ENCODE results near the gene DCLK2.

The DCLK2 gene

DNA sequence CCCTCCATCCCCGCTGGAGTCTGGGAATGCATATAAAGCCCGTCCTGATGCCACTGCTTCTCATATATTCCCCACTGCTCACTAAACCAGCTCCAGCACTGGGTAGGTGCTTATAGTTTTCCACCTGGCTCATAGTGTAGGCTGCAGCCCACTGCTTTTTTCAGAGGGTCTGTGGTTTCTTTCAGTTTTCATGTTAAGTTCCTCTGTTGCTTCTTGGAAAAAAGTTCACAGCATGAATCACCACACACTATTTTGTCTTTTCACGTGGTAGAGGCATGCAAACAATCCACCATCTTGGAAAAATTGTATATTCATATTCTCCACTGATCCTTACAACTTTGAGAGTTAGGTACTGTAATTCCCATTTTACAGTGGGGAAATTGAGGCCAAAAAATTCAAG lies 39.4 kb downstream of the DCLK2 start:
- DNase-seq (ENCODE audit: low read depth, low spot score): no peak

DNA sequence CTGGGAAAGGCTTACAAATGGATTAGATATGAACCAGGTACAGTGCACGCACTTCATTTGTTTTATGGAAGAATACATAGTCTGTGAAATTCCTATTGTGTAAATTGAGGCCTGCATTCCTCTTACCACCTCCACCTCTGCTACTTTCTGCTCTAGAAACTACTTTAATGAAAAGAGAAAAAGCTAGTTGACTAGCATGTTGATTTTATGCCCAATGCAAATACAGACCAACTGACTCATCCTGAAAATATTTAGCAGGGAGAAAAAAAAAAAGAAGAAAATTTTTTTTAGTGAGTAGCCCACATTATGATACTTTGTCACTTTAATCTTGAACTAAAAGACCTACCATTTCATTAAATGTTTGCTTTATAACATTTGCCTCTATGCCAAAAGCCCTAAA lies 41.2 kb downstream of the DCLK2 start:
- no peak for DNase-seq (ENCODE audit: low read depth, low spot score)

DNA sequence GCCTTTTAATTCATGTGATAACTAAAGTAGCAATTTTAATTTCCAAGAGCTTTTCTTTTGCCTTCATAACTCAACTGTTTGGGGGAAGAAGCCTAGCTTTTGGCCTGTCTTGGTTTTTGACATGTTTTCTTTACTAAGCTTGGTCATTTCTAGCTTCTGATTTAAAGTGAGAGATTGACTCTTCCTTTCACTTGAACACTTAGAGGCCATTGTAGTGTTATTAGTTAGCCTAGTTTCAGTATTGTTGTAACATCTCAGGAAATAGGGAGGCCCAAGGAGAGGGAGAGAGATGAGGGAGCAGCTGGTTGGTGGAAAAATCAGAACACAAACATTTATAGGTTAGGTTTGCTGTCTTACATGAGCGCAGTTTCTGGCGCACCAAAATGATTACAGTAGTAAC lies 44.8 kb downstream of the DCLK2 start:
- no peak for DNase-seq (ENCODE audit: low read depth, low spot score)

DNA sequence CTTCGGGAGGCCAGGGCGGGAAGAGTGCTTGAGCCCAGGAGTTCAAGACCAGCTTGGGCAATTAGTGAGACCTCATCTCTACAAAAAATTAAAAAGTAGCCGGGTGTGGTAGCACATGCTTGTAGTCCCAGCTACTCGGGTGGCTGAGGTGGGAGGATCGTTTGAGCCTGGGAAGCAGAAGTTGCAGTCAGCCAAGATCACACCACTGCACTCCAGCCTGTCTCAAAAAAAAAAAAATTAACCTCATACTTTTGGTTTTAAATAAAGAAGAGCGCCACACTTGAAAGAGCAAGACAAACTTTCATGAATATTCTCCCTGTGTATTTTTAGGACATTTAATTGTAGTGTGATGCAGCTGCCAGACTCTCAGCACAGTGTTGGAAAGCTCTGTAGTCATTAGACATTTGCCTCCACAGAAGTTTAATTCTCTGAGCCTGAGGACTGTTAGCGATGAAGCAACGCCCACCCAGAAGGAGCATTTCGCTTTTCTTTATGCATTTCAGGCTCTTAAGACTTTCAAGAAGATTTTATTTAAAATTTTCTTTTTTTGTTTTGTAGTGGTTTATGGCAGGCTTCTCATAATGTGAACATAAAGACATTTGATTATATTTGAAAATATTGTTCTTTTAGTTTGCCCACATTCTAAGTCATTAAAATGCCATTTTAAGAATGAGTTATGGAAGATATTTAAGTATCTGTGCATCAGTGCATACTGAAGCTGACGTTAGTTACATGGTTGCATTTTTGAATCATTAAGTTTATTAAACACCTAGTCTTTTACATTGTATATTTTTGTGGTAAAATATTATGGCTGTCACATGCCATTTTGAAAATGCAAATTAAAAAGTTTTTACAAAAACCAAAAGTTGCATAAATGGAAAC lies 45.8 kb downstream of the DCLK2 start:
- no peak for DNase-seq (ENCODE audit: low read depth, low spot score)

DNA sequence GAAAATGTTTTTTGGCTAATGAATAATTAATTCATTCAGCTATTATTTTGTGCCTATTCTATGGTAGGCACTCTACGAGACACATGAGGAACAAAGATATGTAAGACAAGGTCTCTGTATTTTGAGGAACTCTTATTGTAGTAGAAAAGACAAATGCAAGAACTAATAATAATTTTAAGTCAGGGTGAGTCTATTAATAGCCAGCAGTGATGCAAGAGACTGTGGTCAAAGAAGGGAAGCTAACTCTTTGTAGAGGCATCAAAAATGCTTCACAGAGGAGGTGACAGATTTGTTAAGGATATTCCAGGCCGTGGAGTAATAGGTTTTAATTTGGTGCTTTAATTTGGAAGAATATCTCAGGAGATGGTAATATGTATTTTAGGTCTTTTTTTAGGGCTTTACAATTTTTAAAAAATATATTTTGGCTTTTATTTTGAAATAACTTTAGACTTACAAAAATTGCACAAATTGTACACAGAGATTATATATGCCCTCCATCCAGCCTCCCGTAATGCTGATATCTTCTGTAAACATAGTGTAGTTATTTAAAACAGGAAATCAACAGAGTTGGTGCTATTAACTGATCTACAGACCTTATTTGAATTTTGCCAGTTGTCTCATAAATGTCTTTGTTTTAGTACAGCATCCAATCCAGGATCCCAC lies 48.1 kb downstream of the DCLK2 start:
- no peak for DNase-seq (ENCODE audit: low read depth, low spot score)

DNA sequence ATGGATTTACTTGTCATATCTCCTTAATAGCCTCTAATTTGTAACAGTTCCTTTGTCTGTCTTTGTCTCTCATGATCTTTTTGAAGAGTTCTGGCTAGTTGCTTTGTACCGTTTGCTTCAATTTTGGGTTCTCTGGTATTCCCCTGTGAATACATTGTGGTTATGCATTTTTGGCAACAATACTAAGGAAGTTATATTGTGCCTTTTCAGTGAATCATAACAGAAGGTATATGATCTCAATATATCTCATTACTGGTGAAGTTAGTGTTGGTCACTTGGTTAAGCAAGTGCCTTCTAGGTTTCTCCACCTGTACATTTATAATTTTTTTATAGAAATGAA lies 48.6 kb downstream of the DCLK2 start:
- no peak for DNase-seq (ENCODE audit: low read depth, low spot score)

DNA sequence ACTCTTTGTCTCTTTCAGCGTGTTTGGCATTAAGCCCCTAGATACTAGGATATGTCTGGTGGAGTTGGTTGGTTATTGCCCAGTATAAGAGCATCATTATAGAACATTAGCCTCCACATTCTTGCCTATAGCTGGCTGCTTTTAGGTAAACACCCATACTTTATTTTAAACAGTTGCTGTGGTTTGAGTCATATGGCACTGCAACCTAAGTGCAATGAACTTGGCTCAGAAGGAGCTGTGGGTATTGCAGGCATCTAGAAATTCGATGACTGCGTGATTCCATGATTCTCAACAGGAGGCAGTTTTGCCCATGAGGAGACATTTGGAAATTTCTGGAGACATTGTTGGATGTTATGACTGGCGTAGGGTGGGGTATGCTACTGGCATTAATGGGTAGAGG lies 49.5 kb downstream of the DCLK2 start:
- DNase-seq (ENCODE audit: low read depth, low spot score): no peak

DNA sequence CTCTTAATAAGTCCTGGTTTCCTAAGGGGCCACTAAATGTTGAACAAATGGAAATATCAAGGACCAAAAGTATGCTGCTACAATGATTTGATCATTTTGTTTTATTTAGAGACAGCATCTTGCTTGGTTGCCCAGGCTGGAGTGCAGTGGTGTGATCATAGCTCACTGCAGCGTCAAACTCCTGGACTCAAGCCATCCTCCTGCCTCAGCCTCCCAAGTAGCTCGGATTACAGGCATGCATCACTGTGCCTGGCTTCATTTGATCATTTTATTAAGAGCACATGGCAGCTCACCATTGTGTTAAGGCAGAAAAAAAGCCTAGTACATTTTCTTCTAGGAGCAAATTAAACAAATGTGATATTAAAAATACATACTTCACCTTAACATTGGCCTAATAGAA lies 52.7 kb downstream of the DCLK2 start:
- no peak for DNase-seq (ENCODE audit: low read depth, low spot score)

DNA sequence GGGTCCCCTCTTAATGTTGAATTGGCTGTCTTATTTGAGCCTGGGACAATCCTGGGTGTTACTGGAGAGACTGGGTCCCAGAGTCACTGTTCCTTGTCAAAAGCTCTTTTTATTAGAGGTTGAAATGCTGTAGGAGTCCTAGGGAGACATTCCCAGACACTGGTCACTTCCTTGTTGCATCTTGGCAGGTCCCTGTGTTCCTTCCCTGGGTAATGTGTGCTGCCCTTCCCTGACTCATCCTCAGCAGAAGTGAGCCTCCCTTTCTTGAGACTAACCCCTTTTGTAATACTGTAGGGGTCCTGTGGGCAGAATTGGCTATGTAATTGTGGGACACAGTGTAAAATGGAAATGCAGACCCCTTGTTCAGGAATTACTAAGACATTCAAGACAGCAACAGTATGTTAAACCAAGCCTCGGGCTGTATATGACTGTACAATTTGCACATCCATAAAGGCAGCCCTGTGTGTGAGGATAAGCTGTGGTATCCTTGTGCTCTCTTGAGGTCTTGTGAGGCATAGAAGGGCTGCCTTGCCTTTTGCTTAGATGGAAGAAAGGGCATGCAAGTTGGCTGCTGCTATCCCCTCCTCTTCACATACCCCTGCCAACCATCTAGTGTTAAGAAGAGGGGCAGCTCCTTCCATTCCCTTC lies 53.5 kb downstream of the DCLK2 start:
- DNase-seq (ENCODE audit: low read depth, low spot score): no peak

DNA sequence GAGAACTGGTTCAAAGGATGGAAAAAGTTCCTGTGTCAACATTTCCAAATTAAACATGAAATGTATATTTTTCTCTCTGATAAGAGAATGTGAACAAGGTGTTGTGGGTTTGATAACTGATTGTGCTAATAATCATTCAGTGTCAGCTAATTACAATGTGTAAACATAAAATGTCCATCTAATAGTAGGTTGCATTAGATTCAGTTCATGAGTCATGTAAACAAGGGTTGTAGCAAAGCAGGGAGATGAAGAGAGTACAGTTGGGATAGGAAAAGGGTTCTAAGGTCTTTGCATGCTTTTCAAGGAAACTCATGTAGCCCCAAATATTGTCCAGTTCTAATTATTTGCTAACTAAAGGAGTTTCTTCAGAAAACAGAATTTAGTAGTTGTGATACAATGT lies 55.4 kb downstream of the DCLK2 start:
- DNase-seq (ENCODE audit: low read depth, low spot score): no peak

DNA sequence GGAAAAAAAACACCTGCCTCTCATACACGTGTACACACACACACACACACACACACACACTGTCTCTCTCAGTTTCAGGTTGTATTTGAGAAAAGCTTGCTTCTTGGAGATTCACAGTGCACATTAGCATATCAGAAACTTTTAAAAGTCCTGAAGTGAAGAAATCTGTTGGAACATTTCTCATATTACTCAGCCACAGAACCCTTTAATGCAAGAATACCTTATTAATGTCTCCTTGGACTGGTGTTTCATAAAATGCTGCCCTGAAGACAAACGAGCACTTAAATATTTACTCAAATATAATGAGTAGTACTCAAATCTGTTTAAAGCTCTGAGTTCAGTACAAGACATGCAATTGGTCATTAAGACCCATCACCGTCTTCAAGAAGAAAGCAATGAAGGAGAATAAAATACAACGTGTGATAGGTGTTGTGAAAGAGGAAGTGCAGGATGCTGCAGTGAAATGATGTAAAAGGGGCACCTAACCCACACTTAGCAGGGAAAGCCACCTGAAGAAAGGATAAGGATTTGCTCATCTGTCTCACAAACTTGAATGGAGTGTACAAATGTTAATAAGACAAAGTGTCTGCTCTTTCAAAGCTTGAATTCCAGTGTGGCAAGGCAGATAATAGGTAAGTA lies 57.0 kb downstream of the DCLK2 start:
- no peak for DNase-seq (ENCODE audit: low read depth, low spot score)

DNA sequence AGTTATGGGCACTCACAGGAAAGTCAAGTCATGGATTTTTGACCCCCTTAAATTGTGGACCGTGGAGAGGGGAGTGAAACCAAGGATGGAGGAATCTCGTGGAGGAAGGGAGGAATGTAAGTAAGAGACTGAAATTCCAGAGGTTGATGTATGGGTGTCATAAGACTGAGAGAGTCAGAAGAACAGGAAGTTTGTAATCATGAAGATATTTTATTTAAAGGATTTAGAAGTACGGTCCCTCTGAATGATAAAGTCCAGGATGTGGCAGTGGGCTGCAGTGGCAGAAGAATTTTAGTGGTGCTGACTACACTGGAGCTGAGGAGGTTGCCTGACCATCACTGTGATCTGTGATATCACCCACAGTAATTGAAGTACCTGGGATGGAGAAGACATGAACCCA lies 57.8 kb downstream of the DCLK2 start:
- DNase-seq (ENCODE audit: low read depth, low spot score): no peak

DNA sequence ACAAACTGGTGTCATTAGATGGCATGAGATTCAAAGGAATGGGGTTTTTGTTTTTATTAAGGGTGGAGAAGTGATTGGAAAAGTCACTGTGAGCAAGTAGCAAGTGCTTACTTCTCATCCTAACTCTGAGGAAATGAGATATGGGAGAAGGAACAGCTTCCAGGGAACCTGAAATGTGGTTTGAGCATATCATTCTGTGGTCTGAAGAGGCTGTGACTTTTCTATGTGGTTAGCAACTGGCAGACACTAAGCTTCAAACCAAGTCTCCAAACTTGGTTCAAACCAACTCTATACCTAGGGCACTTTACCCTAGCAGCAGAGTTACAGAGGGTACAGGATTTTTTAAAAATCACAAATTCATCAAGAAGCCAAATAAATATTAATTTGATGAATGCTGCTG lies 58.2 kb downstream of the DCLK2 start:
- no peak for DNase-seq (ENCODE audit: low read depth, low spot score)

DNA sequence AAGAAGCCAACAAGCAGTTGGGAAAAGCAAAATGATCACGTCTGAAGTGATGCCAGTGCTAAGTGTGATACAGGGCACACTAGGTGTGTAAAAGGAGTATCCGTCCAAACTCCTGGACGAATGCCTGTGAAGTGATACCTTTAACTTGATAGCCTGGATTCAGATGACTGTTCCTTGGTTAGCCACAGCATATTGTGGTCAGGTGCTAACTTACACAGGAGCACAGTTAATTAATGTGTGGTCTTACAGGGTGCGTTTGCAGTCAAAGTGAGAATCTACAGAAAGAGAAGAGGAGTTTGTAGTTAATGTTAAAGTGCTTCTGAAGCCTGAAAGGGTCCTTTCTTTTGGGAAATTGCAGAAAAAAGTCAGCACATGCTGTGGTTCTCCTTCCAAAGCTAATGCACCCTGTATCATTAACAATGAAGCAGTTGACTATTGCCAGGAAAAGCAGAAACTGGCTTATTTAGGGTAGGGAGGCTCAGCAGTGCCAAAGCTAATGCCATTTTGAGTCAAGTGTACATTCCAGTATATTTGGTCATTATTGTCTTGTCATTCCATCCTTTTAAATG lies 61.1 kb downstream of the DCLK2 start:
- DNase-seq (ENCODE audit: low read depth, low spot score): no peak

DNA sequence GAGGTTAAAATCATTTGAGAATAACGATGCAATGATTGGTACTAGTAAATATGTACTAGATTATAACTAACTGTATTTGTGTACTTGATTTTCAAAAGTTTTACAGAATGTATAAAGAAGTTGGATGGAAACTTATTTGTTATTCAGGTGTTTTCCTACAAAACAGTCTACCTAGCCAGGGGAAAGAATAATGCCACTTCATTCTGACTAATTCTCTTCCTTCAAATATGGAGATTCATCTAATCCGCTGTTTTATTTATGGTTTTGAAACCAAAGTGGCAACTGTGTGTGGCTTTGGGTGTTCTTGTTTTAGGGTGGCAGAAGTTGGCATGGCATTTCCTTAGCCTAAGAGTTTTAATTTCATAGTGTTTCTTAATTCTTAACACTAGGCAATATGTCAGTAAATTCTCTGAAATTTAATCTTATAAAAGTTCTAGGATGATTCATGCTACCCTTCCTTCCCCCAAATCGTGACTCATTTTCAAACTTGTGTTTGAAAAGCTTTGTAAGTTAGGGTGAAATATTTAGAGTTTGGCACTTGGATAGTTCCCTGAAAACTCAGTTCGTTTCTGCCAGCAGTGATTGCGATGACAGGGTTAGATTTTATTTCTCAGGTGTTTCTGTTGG lies 62.6 kb downstream of the DCLK2 start:
- DNase-seq (ENCODE audit: low read depth, low spot score): no peak

DNA sequence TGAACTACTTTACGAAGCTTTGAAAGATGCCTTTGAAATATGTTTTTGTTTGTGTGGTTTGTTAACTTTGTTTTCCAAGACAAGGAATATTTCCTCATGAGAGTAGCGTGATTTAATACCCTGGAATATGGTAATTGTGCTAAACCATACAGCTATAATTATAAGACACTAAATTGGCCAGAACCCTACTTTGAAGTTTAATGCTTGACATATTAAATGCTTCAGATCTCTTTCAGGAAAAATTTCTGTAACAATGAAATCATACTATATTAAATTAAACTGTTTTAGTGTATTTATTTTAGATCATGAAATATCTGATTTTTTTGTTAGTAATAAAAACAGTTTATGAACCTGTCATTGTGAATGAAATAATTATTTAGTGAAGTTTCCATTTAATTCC lies 63.5 kb downstream of the DCLK2 start:
- no peak for DNase-seq (ENCODE audit: low read depth, low spot score)

DNA sequence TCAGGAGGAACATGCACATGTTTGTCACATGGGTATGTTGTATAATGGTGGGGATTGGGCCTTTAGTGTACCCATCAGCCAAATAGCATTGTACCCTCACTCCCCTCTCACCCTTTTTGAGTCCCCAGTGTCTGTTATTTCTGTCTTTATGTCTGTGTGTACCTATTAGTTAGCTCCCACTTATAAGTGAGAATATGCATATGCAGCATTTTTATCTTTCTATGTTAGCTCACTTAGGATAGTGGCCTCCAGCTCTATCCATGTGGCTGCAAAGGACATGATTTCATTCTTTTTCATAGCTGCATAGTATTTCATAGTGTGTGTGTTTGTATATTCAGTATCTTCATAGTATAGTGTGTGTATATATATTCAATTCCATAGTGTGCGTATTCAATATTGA lies 64.6 kb downstream of the DCLK2 start:
- DNase-seq (ENCODE audit: low read depth, low spot score): no peak

DNA sequence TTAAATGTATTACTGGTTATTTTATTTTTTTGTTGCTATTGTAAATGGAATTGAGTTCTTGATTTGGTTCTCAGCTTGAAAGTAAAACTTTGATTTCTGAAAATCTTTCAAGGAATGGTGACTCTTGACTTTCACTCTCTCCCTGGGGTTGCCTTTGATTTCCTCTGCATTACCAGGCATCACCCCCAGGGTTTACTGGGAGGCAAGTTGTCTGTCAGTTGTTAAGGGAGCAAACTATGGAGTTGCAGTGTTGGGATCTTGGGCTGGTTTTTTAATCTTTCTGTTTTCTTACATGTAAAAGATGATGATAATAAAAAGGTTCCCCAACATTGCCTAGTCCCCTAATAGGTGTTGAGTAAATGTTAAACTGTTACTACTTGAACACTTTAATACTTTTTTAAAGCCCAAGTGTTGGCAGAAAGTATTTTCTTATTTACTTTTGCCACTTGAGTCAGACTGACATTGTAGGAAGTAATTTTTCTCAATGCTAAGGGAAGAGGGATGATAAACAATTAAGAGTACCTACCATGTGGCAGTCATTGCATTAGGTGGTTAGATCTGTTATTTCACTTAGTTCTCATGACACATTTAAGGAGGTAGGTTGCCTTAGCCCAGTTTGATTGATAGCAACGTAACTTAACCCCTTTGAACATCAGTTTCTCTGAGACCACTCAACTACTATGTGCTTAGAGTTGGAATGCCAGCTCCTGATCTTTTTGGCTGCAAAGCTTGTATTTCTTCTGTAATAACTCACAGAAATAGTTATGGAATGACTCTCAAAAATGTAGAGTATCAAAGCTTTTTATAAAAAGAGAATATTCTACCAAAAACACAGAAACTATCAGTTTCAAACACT lies 67.1 kb downstream of the DCLK2 start:
- no peak for DNase-seq (ENCODE audit: low read depth, low spot score)

DNA sequence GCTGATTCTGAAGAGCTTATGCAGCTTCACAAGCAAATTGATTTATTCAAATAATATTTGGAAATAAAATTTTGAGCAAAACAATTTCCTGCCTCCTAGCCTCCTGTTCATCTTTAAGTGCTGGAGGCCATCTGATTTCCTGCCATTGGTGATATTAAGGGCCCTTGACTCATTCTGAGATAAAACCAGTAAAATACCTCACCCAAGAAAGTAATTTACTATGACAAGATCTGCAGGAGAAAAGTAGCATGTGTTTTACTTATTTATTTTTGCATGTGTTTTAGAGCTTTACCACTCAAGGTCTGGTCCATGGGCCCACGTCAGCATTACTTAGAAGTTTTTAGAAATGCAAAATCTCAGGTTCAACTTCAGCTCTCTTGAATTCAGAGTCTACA lies 67.7 kb downstream of the DCLK2 start:
- no peak for DNase-seq (ENCODE audit: low read depth, low spot score)

DNA sequence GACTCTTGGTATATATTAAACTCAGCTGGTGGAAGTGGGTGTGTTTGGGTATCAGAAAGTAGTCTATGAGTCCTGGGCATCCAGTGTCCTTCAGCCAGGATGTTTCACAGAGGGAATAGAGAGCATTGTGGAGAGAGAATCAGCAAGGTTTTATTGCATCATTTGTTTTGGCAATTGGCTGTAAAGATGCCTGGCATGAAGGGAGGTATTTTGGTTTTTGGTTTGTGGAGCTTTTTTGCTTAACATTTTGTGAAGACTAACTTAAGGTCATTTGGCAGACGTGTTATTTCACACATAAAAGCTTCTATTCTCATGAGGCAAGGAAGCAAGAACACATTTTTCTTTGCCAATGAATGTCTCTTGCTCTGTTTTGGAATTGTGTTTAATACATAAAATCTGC lies 71.1 kb downstream of the DCLK2 start:
- DNase-seq (ENCODE audit: low read depth, low spot score): no peak

DNA sequence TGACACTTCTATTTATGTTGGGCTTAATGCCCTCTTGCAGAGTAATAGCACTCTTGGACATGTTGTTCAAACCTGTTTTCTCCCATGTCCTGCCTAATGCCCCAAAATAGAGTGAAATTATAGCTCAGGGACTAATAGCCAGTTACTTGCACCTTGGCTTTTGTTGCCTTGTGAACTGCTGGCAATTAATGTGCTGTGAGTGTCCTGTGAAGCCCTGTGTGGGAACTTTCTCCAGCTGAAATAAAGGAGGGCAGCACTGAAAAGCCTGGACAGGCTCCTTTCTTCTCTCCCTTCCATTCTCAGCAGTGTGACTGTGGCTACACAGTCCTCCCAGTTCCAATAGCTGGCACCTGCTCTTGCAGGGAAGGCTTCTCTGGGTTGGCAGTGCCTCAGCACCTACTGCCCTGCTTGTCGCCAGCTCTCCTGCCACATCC lies 72.4 kb downstream of the DCLK2 start:
- no peak for DNase-seq (ENCODE audit: low read depth, low spot score)
